Measurements from ENCODE around the gene SMO.
"Not testable (repeated sequence)": the region's sequence is repeated elsewhere in the genome, so short reads cannot be mapped to it uniquely, and the experiment has no call there.

SMO gene

GRCh38 chr7:129209067-129209926, 20.9 kb downstream of the SMO start:
- DNase-seq (ENCODE audit: low read depth): no peak

- DNase-seq (ENCODE audit: low read depth): peak; percentile 40
Observed at GRCh38 chr7:129210256-129210988, 22.0 kb downstream of the SMO start.

GRCh38 chr7:129210989-129211312, 22.5 kb downstream of the SMO start:
- no peak for DNase-seq (ENCODE audit: low read depth)

GRCh38 chr7:129212126-129212525, 23.7 kb downstream of the SMO start:
- DNase-seq (ENCODE audit: low read depth): no peak

- no peak for DNase-seq (ENCODE audit: low read depth)
Observed at GRCh38 chr7:129212596-129212995, 24.2 kb downstream of the SMO start.

DNA sequence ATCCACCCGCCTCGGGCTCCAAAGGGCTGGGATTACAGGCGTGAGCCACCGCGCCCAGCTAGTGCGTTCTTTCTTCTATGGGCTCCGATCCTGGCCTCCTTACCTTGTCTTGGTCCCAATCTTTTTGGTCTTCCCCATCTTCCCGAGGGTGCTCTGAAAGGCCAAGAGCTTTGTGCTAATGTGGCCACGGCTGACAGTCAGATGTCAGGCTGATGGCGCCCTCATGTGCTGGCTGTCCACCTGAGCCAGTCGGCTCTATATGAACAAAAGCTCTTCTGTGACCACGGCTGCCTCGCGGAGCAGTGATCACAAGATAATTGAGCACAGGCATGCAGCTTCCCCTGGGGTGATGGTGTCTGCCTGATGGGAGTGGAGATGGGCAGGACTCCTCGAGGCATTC, 25.4 kb downstream of the SMO start:
- no peak for DNase-seq (ENCODE audit: low read depth)

DNA sequence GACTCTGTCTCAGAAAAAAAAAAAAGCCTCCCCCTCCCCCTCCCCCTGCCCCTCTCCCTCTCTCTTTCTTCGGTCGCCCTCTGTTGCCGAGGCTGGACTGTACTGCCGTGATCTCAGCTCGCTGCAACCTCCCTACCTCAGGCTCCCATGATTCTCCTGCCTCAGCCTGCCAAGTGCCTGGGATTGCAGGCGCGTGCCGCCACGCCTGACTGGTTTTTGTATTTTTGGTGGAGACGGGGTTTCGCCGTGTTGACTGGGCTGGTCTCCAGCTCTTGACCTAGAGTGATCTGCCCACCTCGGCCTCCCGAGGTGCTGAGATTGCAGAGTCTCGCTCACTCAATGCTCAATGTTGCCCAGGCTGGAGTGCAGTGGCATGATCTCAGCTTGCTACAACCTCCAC, 27.3 kb downstream of the SMO start:
- DNase-seq (ENCODE audit: low read depth): not testable (repeated sequence)

GRCh38 chr7:129216101-129216715, 27.8 kb downstream of the SMO start:
- not testable (repeated sequence) for DNase-seq (ENCODE audit: low read depth)

- not testable (repeated sequence) for DNase-seq (ENCODE audit: low read depth)
Observed at GRCh38 chr7:129216821-129217416, 28.5 kb downstream of the SMO start.

- DNase-seq (ENCODE audit: low read depth): peak; percentile 41
Observed at GRCh38 chr7:129218514-129219062, 30.2 kb downstream of the SMO start.

GRCh38 chr7:129219166-129219565, 30.7 kb downstream of the SMO start:
- DNase-seq (ENCODE audit: low read depth): not testable (repeated sequence)

GRCh38 chr7:129222064-129222463, 33.6 kb downstream of the SMO start:
- no peak for DNase-seq (ENCODE audit: low read depth)

DNA sequence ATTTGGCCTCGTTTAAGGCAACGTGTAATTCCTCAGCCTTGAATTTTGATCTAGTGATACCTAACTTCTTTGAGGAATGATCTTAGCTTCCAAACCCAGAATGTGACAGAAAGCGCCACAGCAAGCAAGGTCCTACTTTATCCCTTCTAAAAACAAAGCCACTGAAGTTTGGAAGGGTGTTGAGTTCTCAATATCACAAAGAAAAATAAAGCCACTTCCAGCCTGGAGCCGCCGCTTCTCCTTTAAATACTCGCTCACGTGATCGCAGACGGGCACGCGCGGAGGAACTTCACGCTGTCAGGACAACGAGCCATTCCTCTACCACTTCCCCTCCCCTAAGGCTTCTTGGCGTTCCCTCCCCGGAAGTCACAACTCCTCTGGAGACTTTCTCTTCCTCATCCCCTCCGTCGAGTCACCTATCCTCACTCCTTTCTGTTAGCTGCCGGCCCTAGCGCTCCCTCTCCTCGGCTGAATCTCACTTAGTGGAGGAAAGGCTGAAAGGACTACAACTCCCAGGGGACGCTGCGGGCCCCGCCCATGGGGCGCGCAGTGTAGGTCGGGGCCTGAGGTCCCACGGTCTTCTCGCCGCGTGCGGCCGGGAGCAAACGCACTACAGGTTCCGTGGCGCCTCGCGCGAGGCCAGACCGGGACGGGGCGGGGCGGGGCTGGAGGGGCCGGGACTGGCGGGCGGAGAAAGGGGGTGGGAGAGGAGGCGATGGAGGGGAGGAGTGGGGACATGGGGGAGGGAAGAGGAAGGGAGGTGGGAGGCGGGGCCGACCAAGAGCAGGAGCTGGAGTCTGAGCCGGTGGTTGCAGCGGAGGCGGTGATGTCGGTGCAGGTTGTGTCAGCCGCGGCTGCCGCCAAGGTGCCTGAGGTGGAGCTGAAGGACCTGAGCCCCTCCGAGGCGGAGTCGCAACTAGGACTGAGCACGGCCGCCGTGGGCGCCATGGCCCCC, 36.1 kb downstream of the SMO start, which contains the start of gene AHCYL2:
AHCYL2 (plus strand) TSS at position 780 of the 955 bp plus-strand sequence.
- DNase-seq (ENCODE audit: low read depth): peak; percentile 98

GRCh38 chr7:129225206-129225930, 36.9 kb downstream of the SMO start:
- no peak for DNase-seq (ENCODE audit: low read depth)

DNA sequence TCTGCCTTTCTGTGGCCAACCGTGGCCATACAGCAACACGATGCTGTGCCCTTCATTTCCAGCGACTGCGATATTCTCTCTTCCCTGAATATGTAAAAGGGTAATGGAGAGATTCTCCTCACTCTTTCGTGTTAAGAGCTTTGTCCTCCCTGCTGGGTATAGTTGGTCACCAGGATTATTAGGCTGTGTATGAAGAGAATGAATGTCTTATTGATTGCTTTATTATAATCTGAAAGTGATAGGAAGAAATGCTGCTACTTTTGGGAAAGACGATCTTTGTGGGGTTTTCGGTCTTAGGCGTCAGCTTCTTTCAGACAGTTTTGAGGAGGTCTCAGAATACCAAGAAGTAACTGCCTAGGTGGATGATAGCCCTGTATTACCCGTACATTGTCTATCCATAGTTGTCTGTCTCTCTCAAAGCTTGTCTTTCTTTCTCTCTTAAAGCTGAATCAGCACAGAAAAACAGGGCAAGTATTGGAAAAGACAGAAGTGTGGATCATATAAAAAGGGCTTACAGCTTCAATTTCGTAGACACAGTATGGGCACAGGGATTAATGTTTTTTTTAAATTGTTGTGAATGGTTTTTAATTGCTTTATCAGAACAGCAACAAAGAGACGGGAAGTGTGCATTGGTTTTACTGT, 37.6 kb downstream of the SMO start:
- DNase-seq (ENCODE audit: low read depth): no peak

DNA sequence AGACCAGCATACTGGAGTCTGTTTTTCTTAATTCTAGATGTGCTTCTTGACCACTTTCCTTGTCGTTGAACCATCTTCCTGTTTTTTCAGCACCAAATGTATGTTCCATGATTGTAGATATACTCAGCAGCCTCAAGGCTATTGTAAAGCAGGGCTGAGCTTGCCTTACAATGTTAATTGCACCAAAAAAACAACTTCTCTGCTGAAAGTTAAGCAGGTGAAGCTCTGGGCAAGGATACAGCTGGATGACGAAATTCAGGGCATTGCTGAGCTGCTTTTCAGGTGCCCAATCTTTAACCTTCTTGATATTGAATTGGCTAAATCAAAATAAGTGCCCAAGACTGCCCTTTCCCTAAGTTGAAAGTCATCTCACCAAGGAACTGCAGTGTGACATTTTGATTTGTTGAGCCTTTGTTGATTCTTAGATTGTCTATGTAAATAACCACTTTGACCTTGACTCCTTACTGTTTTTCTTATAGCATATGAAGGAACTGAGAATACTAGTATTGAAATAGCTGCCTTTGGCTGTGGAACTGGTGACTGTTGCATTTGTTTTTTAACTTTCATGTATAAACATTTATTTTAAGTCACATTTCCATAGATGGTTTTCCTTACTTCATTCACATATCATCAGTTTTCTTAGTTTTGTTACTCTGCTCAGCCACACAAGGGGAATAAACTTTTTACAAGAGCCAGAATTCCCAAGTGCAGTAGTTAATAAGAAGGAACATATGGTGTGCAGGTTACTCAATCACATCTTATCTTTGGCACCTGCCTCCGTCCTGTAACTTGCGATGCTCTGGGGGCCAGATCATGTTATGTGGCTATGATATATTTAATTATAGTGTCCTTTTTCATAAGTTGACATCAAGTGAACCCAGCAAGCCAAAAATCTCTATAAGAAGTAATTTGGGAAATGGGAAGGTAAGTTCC, 39.5 kb downstream of the SMO start:
- DNase-seq (ENCODE audit: low read depth): no peak

GRCh38 chr7:129228633-129229032, 40.2 kb downstream of the SMO start:
- DNase-seq (ENCODE audit: low read depth): no peak

GRCh38 chr7:129231666-129232065, 43.2 kb downstream of the SMO start:
- no peak for DNase-seq (ENCODE audit: low read depth)

- no peak for DNase-seq (ENCODE audit: low read depth)
Observed at GRCh38 chr7:129238546-129238945, 50.1 kb downstream of the SMO start.
